A673 (cell line): ENCODE results near the gene LIAS.

Source experiments
- CTCF ChIP-seq: fragments of 300-800, 200-600 bp; sonication (generic); conservative IDR thresholded peaks from 2 replicates; pipeline ENCODE4 v1.5.1; 2017; ENCODE audit warnings: low read depth, mild to moderate bottlenecking, antibody characterized with exemption, low read length, moderate library complexity, mixed read lengths
- EZH2 ChIP-seq: fragments of 200-600 bp; sonication (generic); IDR thresholded peaks from 2 replicates; pipeline ENCODE4 v1.6.1; 2017; ENCODE audit warnings: borderline replicate concordance, low read depth, mild to moderate bottlenecking, mixed read lengths, antibody characterized with exemption, low read length; ENCODE audit not compliant: poor library complexity, severe bottlenecking

GRCh38 chr4:39494354-39494753 lies 35.5 kb downstream of the LIAS start:
- TF ChIP-seq CTCF, result no peak
- TF ChIP-seq EZH2, result no peak
